Cardiac muscle cell (in vitro differentiated cells and primary cell): ENCODE data around the gene FGF23. TPM values are rescaled to one million over a fixed set of nuclear protein-coding genes. Genes with fewer than 3 reads are reported as not detected.
"Not testable (repeated sequence)": the region's sequence is repeated elsewhere in the genome, so short reads cannot be mapped to it uniquely, and the experiment has no call there.

ENCODE experiments used
- DNase-seq, 2 donors: peaks; one replicate each; pipeline versions ENCODE4 v3.0.0 to v3.0.0-alpha.2; 2010 to 2017; ENCODE audit warnings: low read depth in 1 of 2, low spot score in 1 of 2
- H3K27ac ChIP-seq: fragments of 200-600 bp; sonication (generic); 2 replicates; pipeline ENCODE4 v1.5.1; 2016
- H3K27me3 ChIP-seq: fragments of 200-600 bp; sonication (generic); 2 replicates; pipeline ENCODE4 v1.6.0; 2016; ENCODE audit warnings: control low read depth
- H3K36me3 ChIP-seq: fragments of 200-600 bp; sonication (generic); 2 replicates; pipeline ENCODE4 v1.5.1; 2016; ENCODE audit warnings: control low read depth
- H3K4me1 ChIP-seq: fragments of 200-600 bp; sonication (generic); 2 replicates; pipeline ENCODE4 v1.8.1; 2017; ENCODE audit warnings: low read depth, mild to moderate bottlenecking, mixed run types
- H3K4me3 ChIP-seq: fragments of 200-600 bp; sonication (generic); 2 replicates; pipeline ENCODE4 v1.5.1; 2016; ENCODE audit warnings: mild to moderate bottlenecking
- H3K9me3 ChIP-seq: fragments of 200-600 bp; sonication (generic); 2 replicates; pipeline ENCODE4 v1.5.1; 2017; ENCODE audit warnings: low read depth, mild to moderate bottlenecking, control low read depth
- CTCF ChIP-seq: IDR thresholded peaks from 2 replicates; pipeline ENCODE4 v1.5.1; 2012; ENCODE audit warnings: low read depth, mild to moderate bottlenecking, low read length
- polyA plus RNA-seq: library from polyadenylated mRNA; unstranded; fragments of >200 nt; fragmentation: Nextera tagmentation; extraction: Ambion mirVana; gene quantifications from 2 replicates; pipeline ENCODE4 v1.2.1, GENCODE V29; 2016
- total RNA-seq: library from RNA; depleted of rRNA; stranded (reverse); fragments of >200 nt; gene quantifications from 2 replicates; pipeline ENCODE4 v1.2.3, GENCODE V29; 2016

The FGF23 gene
- total and polyA plus RNA-seq, 2 experiments from 2014 or later = 0.86 to 1.1 TPM

- Histone ChIP-seq H3K4me3 (no peak overlapping the region), H3K9me3 (no peaks in the 10 kb centered on the region), H3K4me1 (peaks cover 11% of the 10 kb centered on the region), H3K36me3 (no peaks in the 10 kb centered on the region), H3K27ac (no peak overlapping the region), H3K27me3 (no peaks in the 10 kb centered on the region)
- DNase-seq = no peak
- no peak for TF ChIP-seq CTCF
Measured at GRCh38 chr12:4412465-4412864, 33.0 kb upstream of the FGF23 start.

GRCh38 chr12:4412056-4412455 lies 32.5 kb upstream of the FGF23 start:
- TF ChIP-seq CTCF = no peak
- no peak overlapping the region for H3K27ac ChIP-seq
- DNase-seq = no peak
- H3K4me1 ChIP-seq = peaks cover 9% of the 10 kb centered on the region
- H3K36me3 ChIP-seq = no peaks in the 10 kb centered on the region
- H3K4me3 ChIP-seq = no peak overlapping the region
- H3K27me3 ChIP-seq = no peaks in the 10 kb centered on the region
- H3K9me3 ChIP-seq = no peaks in the 10 kb centered on the region

GRCh38 chr12:4407136-4407535 lies 27.6 kb upstream of the FGF23 start:
- no peak for DNase-seq
- Histone ChIP-seq H3K9me3 (no peaks in the 10 kb centered on the region), H3K36me3 (no peaks in the 10 kb centered on the region), H3K27ac (no peak overlapping the region), H3K4me3 (no peak overlapping the region), H3K4me1 (no peaks in the 10 kb centered on the region), H3K27me3 (no peaks in the 10 kb centered on the region)
- no peak for TF ChIP-seq CTCF

GRCh38 chr12:4404877-4405637 lies 25.5 kb upstream of the FGF23 start:
- H3K4me1 ChIP-seq, DNase-seq, H3K4me3 ChIP-seq, H3K36me3 ChIP-seq, H3K9me3 ChIP-seq, H3K27me3 ChIP-seq, H3K27ac ChIP-seq: not testable (repeated sequence)

GRCh38 chr12:4402996-4403395 lies 23.5 kb upstream of the FGF23 start:
- TF ChIP-seq CTCF = no peak

GRCh38 chr12:4401117-4401516 lies 21.6 kb upstream of the FGF23 start:
- no peaks in the 10 kb centered on the region for H3K36me3 ChIP-seq
- H3K27me3 ChIP-seq = no peaks in the 10 kb centered on the region
- DNase-seq = no peak
- no peak overlapping the region for H3K4me3 ChIP-seq
- H3K27ac ChIP-seq = no peak overlapping the region
- TF ChIP-seq CTCF = no peak
- H3K9me3 ChIP-seq = no peaks in the 10 kb centered on the region
- no peaks in the 10 kb centered on the region for H3K4me1 ChIP-seq

More at GRCh38 chr12:4402996-4403395, 23.5 kb upstream of the FGF23 start:
- no peak overlapping the region for H3K4me3 ChIP-seq
- no peaks in the 10 kb centered on the region for H3K9me3 ChIP-seq
- no peaks in the 10 kb centered on the region for H3K36me3 ChIP-seq
- DNase-seq = no peak
- H3K4me1 ChIP-seq = no peaks in the 10 kb centered on the region
- no peaks in the 10 kb centered on the region for H3K27me3 ChIP-seq
- no peak overlapping the region for H3K27ac ChIP-seq
